ENCODE results near the gene MRPS25. TPM values are rescaled to one million over a fixed set of nuclear protein-coding genes. Genes with fewer than 3 reads are reported as not detected.

MRPS25 gene
- total and polyA plus RNA-seq, 9 of the 15 experiments (the other 6 are each of a cell fraction or from before 2014, with no cell fraction given): 34.3 to 129 (median 78.2) TPM

DNA sequence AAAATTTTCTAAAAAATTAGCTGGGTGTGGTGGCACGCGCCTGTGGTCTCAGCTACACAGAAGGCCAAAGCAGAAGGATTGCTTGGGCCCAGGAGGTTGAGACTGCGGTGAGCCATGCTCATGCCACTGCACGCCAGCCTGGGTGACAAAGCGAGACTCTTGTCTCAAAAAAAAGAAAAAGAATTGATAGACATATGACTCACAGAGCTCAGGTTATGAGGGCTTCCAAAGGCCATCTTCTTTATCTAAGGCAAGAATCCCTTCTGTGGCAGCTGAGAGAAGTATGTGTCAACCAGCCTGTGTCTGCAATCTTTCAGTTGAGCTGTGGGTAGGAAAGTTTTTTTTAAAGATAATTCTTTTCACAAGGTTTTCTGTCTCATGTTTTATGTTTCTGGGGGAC, 53.9 kb downstream of the MRPS25 start:
- no peaks in the 10 kb centered on the region for H3K27me3 ChIP-seq (ENCODE audit: control insufficient read depth in 2 of 2, insufficient read depth in 2 of 2, low read length in 2 of 2)
- intact Hi-C loops (cut with micrococcal nuclease): no loop called here
- peaks cover 47% of the 10 kb centered on the region for H3K36me3 ChIP-seq (ENCODE audit: control insufficient read depth, insufficient read depth, low read length)
- no peaks in the 10 kb centered on the region for H3K9me1 ChIP-seq (ENCODE audit: control insufficient read depth, insufficient read depth, low read length)
- no peaks in the 10 kb centered on the region for H4K20me1 ChIP-seq (replicated peaks; ENCODE audit: control insufficient read depth, insufficient read depth, low read length)
- H3K9ac ChIP-seq (ENCODE audit: insufficient read depth in 1 of 2, low read depth in 2 of 2, low read length in 2 of 2): no peak overlapping the region
- in situ Hi-C loops (cut with MboI): no loop called here
- CTCF ChIA-PET (ENCODE audit: low intra/inter-chr PET ratio): no interaction called here
- BruUV-seq (replicated peaks): no TSS peak
- FAIRE-seq (peak; percentile 67), DNase-seq (ENCODE audit: extremely low read depth in 1 of 4, low spot score in 3 of 4) (peak in 2 of 4 experiments; percentile 35 to 45), ATAC-seq (peak; percentile 70)
- H2AFZ ChIP-seq (ENCODE audit: low read depth, low read length): no peak overlapping the region
- H3K27ac ChIP-seq (ENCODE audit: extremely low read depth, low read depth, low read length): peak overlapping the region; percentile 36; the same call in 1 of the 3 replicates
- H3K4me2 ChIP-seq (ENCODE audit: insufficient read depth, low read length): no peak overlapping the region
- no peaks in the 10 kb centered on the region for H3K9me3 ChIP-seq (replicated peaks; ENCODE audit: control insufficient read depth, insufficient read depth, low read depth, low read length)
- H3K4me3 ChIP-seq: no peak overlapping the region
- H3K4me1 ChIP-seq (replicated peaks in 1 of 2; ENCODE audit: control insufficient read depth in 2 of 2, insufficient read depth in 2 of 2, low read length in 2 of 2): peaks cover 0 to 15% of the 10 kb centered on the region in 2 experiments; a peak in 4 of 5 replicates
- no peaks in the 10 kb centered on the region for H3K79me2 ChIP-seq (ENCODE audit: control insufficient read depth, insufficient read depth, low read length)
- 69% methylated on average over 5 of the region's 5 CpGs for WGBS (ENCODE audit: insufficient coverage, low coverage, missing lambda C conversion rate)
- POLR2A ChIA-PET: interaction anchor here (1.8 kb wide), 1 partner anchor 13 kb away, joined by 8 read pairs; no protein-coding TSS in a partner anchor
- TF ChIP-seq CBX3 (IDR thresholded peaks at IDR 0.05; ENCODE audit: borderline replicate concordance in 1 of 2, low read length in 2 of 2) (no peak), ZKSCAN8 (CRISPR knock-in tag; IDR thresholded peaks at IDR 0.05) (no peak), ZNF197 (CRISPR knock-in tag; IDR thresholded peaks at IDR 0.05; ENCODE audit: low read depth) (no peak), JUND (IDR thresholded peaks at IDR 0.05; ENCODE audit: borderline replicate concordance, low read depth, low read length) (peak; percentile 45; the same call in 1 of the 2 replicates), JUND (tag; IDR thresholded peaks at IDR 0.05; ENCODE audit: borderline replicate concordance, low read depth, low read length) (no peak; the same call in 2 of the 3 replicates), TEAD1 (CRISPR knock-in tag; IDR thresholded peaks at IDR 0.05) (no peak; a peak in 1 of 4 replicates), ZNF174 (CRISPR knock-in tag; IDR thresholded peaks at IDR 0.05) (no peak), RNF2 (IDR thresholded peaks at IDR 0.05) (no peak), SIN3B (IDR thresholded peaks at IDR 0.05; ENCODE audit: low read depth) (no peak), CBFA2T2 (conservative IDR thresholded peaks at IDR 0.05) (peak; percentile 31; the same call in 1 of the 2 replicates), FOSL1 (tag; conservative IDR thresholded peaks at IDR 0.05) (peak; percentile 94), HNRNPL (IDR thresholded peaks at IDR 0.05; ENCODE audit: low read depth, low read length) (no peak), HMG20B (CRISPR knock-in tag; IDR thresholded peaks at IDR 0.05) (no peak), NFYB (IDR thresholded peaks at IDR 0.05; ENCODE audit: extremely low read depth, insufficient read length) (no peak), ETV1 (tag; conservative IDR thresholded peaks at IDR 0.05; ENCODE audit: low read depth) (no peak), TCF3 (CRISPR knock-in tag; IDR thresholded peaks at IDR 0.05) (peak; percentile 60), POLR2AphosphoS5 (IDR thresholded peaks at IDR 0.05; ENCODE audit: control insufficient read depth, insufficient read depth, low read depth, low read length) (peak; percentile 51; the same call in 1 of the 2 replicates)
- TF ChIP-seq, protein P1, sequence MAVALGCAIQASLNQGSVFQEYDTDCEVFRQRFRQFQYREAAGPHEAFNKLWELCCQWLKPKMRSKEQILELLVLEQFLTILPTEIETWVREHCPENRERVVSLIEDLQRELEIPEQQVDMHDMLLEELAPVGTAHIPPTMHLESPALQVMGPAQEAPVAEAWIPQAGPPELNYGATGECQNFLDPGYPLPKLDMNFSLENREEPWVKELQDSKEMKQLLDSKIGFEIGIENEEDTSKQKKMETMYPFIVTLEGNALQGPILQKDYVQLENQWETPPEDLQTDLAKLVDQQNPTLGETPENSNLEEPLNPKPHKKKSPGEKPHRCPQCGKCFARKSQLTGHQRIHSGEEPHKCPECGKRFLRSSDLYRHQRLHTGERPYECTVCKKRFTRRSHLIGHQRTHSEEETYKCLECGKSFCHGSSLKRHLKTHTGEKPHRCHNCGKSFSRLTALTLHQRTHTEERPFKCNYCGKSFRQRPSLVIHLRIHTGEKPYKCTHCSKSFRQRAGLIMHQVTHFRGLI (CRISPR knock-in tag; IDR thresholded peaks at IDR 0.05): no peak
- TF ChIP-seq, protein P2, sequence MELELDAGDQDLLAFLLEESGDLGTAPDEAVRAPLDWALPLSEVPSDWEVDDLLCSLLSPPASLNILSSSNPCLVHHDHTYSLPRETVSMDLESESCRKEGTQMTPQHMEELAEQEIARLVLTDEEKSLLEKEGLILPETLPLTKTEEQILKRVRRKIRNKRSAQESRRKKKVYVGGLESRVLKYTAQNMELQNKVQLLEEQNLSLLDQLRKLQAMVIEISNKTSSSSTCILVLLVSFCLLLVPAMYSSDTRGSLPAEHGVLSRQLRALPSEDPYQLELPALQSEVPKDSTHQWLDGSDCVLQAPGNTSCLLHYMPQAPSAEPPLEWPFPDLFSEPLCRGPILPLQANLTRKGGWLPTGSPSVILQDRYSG (tag; conservative IDR thresholded peaks at IDR 0.05; ENCODE audit: low read depth): no peak
- TF ChIP-seq, protein P3, sequence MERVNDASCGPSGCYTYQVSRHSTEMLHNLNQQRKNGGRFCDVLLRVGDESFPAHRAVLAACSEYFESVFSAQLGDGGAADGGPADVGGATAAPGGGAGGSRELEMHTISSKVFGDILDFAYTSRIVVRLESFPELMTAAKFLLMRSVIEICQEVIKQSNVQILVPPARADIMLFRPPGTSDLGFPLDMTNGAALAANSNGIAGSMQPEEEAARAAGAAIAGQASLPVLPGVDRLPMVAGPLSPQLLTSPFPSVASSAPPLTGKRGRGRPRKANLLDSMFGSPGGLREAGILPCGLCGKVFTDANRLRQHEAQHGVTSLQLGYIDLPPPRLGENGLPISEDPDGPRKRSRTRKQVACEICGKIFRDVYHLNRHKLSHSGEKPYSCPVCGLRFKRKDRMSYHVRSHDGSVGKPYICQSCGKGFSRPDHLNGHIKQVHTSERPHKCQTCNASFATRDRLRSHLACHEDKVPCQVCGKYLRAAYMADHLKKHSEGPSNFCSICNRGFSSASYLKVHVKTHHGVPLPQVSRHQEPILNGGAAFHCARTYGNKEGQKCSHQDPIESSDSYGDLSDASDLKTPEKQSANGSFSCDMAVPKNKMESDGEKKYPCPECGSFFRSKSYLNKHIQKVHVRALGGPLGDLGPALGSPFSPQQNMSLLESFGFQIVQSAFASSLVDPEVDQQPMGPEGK (CRISPR knock-in tag; IDR thresholded peaks at IDR 0.05; ENCODE audit: borderline replicate concordance): no peak

All from K562 (cell line).